Measurements from ENCODE around the gene TP53I13.

TP53I13 gene

DNA sequence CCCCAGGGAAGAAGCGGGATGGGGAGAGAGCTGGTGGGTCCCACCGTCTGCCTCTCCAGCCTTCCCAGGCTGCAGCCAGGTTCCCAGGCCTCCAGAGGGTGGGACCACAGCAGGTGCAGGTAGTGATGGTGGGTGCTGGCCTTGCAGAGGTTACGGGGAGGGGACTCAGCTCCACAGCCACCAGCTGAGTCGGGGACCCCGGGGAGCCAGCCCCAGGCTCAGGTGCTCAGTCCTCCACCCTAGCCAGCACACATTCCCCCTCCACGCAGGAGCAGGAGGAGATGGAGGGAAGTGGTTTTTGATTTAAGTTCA lies 5.0 kb downstream of the TP53I13 start:
- no peak for DNase-seq (ENCODE audit: low read depth)
- no peak overlapping the region for H3K4me3 ChIP-seq (replicated peaks; ENCODE audit: low read depth, low read length)
- TF ChIP-seq, protein P1, sequence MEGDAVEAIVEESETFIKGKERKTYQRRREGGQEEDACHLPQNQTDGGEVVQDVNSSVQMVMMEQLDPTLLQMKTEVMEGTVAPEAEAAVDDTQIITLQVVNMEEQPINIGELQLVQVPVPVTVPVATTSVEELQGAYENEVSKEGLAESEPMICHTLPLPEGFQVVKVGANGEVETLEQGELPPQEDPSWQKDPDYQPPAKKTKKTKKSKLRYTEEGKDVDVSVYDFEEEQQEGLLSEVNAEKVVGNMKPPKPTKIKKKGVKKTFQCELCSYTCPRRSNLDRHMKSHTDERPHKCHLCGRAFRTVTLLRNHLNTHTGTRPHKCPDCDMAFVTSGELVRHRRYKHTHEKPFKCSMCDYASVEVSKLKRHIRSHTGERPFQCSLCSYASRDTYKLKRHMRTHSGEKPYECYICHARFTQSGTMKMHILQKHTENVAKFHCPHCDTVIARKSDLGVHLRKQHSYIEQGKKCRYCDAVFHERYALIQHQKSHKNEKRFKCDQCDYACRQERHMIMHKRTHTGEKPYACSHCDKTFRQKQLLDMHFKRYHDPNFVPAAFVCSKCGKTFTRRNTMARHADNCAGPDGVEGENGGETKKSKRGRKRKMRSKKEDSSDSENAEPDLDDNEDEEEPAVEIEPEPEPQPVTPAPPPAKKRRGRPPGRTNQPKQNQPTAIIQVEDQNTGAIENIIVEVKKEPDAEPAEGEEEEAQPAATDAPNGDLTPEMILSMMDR (IDR thresholded peaks at IDR 0.05; ENCODE audit: low read length, missing control alignments) = no peak

DNA sequence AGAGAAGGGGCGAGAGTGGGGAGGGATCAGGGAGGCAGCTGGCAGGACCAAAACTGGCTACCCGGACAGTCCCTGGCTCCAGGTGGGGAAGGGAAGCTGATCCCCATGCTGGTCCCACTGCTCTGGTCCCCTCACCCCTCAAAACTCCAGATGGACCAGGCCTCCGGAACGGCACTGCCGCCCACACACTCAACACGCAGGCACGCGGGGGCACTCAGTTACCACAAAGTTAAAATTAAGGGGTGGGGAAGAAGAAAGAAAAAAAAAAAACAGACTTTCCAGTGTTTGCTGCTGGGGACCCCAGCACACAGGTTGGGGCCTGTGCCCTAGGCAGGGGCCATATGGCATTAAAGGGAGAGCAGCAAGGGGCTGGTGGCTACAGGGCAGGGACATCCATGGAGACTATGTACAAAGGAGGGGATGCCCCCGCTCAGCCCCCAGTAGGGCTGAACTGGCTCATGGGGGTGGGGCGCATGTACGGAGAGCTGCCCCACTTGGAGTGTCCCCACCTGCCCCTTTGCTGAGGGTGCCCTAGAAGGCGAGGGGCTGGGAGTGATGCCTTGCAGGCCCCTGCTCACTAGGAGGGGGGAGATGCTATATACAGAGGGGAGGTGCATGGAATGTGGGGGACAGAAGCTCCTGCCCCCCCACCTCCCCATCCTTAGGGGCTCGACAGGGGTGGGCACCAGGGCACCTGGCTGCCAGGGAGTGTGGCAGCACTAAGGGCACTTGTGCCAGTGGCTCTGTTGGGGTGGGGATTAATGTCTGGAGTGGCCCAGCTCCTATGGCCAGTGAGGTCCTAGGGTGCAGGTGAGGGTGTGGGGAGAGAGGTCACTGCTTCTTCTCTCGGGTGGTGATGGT lies 5.6 kb downstream of the TP53I13 start:
- TF ChIP-seq, protein P1 (IDR thresholded peaks at IDR 0.05; ENCODE audit: low read length, missing control alignments) = no peak
- no peak overlapping the region for H3K4me3 ChIP-seq (replicated peaks; ENCODE audit: low read depth, low read length)
- no peak for DNase-seq (ENCODE audit: low read depth)

DNA sequence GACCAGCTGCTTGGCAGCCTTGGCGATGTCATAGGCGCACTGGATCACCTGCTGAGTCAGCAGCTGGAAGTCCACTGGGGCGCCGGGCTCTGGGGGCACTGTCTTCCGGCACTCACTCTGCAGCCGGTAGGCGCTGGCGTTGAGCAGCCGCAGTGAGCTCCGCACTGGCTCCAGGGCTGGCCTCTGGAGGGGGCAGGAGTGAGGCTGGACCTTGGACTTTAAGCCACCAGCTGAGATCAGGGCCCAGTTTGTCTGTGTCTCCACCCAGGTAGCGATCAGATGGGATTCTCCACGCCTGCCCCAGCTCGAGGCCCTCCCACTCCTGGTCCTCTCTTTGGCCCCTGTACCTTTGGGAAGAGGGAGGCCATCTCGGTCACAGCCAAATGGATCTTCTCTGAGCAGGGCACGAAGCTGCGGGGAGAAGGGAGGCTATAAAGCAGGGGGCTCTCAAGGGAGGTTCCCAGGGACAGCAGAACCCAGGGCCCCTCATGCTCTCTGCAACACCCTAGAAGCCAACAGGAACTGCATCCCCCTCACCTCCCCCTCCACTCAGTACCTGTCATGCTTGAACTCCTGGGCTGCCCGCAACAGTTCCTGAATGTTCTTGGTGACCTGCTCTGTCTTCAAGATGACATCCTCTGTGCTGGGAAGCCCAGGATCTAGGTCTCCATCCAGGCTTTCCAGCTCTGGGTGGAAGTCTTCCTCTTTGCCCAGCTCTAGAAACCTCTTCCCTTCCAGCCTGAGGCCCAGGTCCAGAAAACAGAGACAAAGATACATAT lies 6.4 kb downstream of the TP53I13 start:
- no peak for DNase-seq (ENCODE audit: low read depth)
- no peak overlapping the region for H3K4me3 ChIP-seq (replicated peaks; ENCODE audit: low read depth, low read length)
- TF ChIP-seq, protein P1 (IDR thresholded peaks at IDR 0.05; ENCODE audit: low read length, missing control alignments) = no peak

DNA sequence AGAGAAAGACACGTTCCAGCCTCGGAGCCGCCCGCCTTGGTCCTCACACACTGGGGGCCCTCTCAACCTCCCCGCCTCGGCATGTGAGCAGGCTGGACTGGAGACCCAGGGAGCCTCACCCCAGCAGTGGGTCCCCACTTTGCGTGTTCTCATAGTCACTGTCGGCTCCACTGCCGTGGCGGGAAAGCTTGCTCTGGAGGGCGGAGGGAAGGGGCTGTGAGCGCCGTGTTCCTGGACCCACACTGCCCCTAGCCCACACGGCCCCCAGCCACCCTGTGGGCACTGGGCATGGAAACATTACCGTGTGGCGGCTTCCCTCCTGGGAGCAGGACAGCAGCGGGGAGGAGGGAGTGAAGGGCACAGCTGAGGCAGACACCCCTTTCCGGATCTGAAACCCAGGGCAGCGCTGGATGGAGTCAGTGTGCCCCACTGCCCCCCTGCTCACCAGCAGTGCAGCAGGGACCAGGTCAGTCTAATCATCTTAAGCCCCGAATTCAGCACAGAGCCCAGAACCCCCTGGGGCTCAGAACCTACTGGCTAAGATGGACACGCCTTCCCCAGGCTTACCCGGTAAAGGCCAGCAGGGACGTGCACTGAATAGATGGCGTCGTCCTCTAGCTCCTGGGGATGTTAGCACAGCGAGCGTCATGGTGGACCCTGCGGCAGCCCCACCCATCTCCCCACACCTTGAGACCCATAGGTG lies 7.2 kb downstream of the TP53I13 start:
- TF ChIP-seq, protein P1 (IDR thresholded peaks at IDR 0.05; ENCODE audit: low read length, missing control alignments) = no peak
- DNase-seq (ENCODE audit: low read depth) = no peak
- no peak overlapping the region for H3K4me3 ChIP-seq (replicated peaks; ENCODE audit: low read depth, low read length)

DNA sequence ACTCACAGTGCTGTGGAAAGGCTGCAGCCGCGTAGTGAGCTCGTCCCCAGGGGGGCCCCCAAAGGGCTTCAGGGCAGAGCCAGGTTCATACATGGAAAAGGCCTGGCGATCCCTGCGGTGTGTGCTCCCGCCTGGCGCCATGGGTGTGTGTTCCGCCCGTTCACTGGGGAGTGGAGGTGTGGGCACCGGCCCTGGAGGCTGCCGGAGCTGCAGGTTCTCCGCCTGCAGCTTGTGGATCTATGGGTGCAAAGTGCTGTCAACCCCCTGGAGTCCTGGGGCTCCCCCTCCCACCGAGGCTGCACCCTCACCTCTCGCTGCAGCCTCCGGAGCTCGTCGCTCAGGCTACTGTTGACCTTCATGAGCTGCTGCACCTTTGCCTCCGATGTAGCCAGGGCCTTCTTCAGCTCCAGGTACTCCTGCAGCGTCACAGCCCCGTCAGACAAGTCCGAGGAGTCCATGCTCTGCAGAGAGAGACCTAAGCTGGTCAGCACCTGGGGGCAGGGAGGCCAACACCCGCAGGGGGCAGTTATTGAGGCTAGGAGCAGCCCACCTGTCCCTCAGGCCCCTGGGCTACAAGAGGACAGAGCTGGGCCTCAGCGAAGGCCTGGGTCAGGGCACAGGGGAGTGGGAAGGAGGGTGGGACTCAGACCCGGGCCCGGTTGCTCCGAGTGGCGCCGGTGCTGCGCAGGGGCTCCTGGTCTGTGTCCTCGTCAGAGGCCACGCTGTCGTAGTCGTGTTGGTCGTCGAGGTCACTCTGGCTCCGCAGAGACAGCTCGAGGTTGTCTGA lies 7.9 kb downstream of the TP53I13 start:
- no peak overlapping the region for H3K4me3 ChIP-seq (replicated peaks; ENCODE audit: low read depth, low read length)
- no peak for DNase-seq (ENCODE audit: low read depth)
- TF ChIP-seq, protein P1 (IDR thresholded peaks at IDR 0.05; ENCODE audit: low read length, missing control alignments) = no peak

DNA sequence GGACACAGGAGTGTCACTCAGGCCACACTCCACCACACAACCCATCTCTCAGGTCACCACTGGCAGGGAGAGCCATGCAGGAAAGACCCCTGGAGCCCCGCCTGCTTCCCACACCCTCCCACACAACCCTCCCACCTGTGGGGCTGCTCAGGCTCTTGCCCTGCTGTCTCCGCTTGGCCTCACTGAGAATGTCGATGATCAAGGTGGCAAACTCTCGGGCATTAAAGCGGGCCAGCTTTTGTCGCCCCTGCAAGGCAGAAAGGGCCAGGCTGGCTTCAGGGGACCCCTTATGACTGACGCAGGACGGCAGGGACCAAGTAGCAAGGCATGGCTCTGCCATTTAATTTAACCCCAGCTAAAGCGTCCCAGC lies 8.5 kb downstream of the TP53I13 start:
- no peak overlapping the region for H3K4me3 ChIP-seq (replicated peaks; ENCODE audit: low read depth, low read length)
- TF ChIP-seq, protein P1 (IDR thresholded peaks at IDR 0.05; ENCODE audit: low read length, missing control alignments) = no peak
- DNase-seq (ENCODE audit: low read depth) = no peak

Measured in fibroblast of pulmonary artery (primary cell).